Measurements from ENCODE around the gene PIK3AP1. TPM values are rescaled to one million over a fixed set of nuclear protein-coding genes. Genes with fewer than 3 reads are reported as not detected.

PIK3AP1 gene
- polyA plus RNA-seq, 1 of the 3 experiments (the other 2 are of a cell fraction) = 0.07 TPM

- TF ChIP-seq, protein P1, sequence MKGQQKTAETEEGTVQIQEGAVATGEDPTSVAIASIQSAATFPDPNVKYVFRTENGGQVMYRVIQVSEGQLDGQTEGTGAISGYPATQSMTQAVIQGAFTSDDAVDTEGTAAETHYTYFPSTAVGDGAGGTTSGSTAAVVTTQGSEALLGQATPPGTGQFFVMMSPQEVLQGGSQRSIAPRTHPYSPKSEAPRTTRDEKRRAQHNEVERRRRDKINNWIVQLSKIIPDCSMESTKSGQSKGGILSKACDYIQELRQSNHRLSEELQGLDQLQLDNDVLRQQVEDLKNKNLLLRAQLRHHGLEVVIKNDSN (IDR thresholded peaks at IDR 0.05; ENCODE audit: borderline replicate concordance, low read depth) = no peak
- no peak for TF ChIP-seq NRF1 (IDR thresholded peaks at IDR 0.05; ENCODE audit: low read depth, low read length)
Measured at GRCh38 chr10:96651998-96652431, 68.3 kb downstream of the PIK3AP1 start (continued).

DNA sequence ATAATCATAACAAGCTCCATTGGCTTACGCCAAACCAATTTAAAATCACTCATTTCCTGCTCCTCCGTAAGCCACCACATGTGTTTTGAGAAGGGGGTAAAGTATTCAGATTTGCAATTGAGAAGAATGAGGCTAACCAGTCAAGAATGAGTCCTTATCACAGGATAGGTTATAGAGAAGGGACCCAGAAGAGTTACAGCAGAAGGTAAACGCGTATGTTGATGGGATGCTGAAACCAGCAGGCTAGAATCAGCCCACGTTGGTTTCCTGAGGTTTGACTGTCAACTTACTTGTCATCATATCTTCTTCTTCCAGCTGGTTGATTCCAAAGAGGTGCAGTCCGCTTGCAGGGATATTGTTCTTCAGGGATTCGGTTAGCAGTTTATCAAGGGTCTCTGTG, 69.4 kb downstream of the PIK3AP1 start:
- no peak for TF ChIP-seq MAX (IDR thresholded peaks at IDR 0.05; ENCODE audit: low read depth)
- no peak for TF ChIP-seq MXI1 (IDR thresholded peaks at IDR 0.05; ENCODE audit: low read depth, low read length)
- no peak for TF ChIP-seq SIN3A (IDR thresholded peaks at IDR 0.05; ENCODE audit: borderline replicate concordance, low read depth, low read length)
- no peak for TF ChIP-seq RAD21 (IDR thresholded peaks at IDR 0.05; ENCODE audit: low read length)
- TF ChIP-seq NRF1 (IDR thresholded peaks at IDR 0.05; ENCODE audit: low read depth, low read length) = no peak
- TF ChIP-seq ELF1 (IDR thresholded peaks at IDR 0.05) = no peak
- TF ChIP-seq, protein P1 (IDR thresholded peaks at IDR 0.05; ENCODE audit: borderline replicate concordance, low read depth) = no peak
- no peak for TF ChIP-seq SMC3 (IDR thresholded peaks at IDR 0.05; ENCODE audit: low read depth, low read length)
- no peak for TF ChIP-seq USF2 (IDR thresholded peaks at IDR 0.05; ENCODE audit: borderline replicate concordance, low read depth, low read length)
- TF ChIP-seq RXRA (IDR thresholded peaks at IDR 0.05; ENCODE audit: borderline replicate concordance, low read depth) = no peak
- TF ChIP-seq JUND (IDR thresholded peaks at IDR 0.05) = no peak
- TF ChIP-seq EP300 (IDR thresholded peaks at IDR 0.05; ENCODE audit: borderline replicate concordance in 1 of 2, low read depth in 1 of 2, low read length in 1 of 2) = no peak
- TF ChIP-seq POLR2AphosphoS5 (IDR thresholded peaks at IDR 0.05; ENCODE audit: low read depth, low read length) = no peak
- TF ChIP-seq TAF1 (IDR thresholded peaks at IDR 0.05; ENCODE audit: borderline replicate concordance, low read depth, low read length) = no peak
- no peak for TF ChIP-seq FOXJ3 (CRISPR knock-in tag; IDR thresholded peaks at IDR 0.05)
- Histone ChIP-seq H4K20me1 (ENCODE audit: insufficient read depth) (no peaks in the 10 kb centered on the region), H3K79me2 (ENCODE audit: insufficient read depth) (no peaks in the 10 kb centered on the region), H3K36me3 (replicated peaks in 1 of 2; ENCODE audit: control insufficient read depth in 1 of 2, insufficient read depth in 2 of 2, low read length in 1 of 2) (no peaks in the 10 kb centered on the region), H3K4me2 (no peak overlapping the region), H2AFZ (ENCODE audit: low read depth) (no peak overlapping the region), H3K9me3 (no peaks in the 10 kb centered on the region), H3K4me3 (ENCODE audit: low read depth in 2 of 2, low read length in 1 of 2) (no peak overlapping the region), H3K27ac (ENCODE audit: low read depth in 2 of 2, low read length in 1 of 2) (no peak overlapping the region), H3K9me2 (no peaks in the 10 kb centered on the region), H3K27me3 (ENCODE audit: insufficient read depth) (no peaks in the 10 kb centered on the region; the same call in 1 of the 2 replicates), H3K9ac (no peak overlapping the region), H3K4me1 (ENCODE audit: control insufficient read depth in 1 of 2, insufficient read depth in 2 of 2, low read depth in 1 of 2, low read length in 1 of 2) (no peaks in the 10 kb centered on the region), H3F3A (replicated peaks; ENCODE audit: insufficient read depth) (no peaks in the 10 kb centered on the region)
- no peak for DNase-seq
- CTCF ChIA-PET = interaction anchor here (1.1 to 2.6 kb wide), 3 partner anchors 10 to 386 kb away, joined by 5 to 9 read pairs (median 7); no protein-coding TSS in a partner anchor
- POLR2A ChIA-PET = no interaction called here
- 63% methylated on average over 6 of the region's 7 CpGs for whole genome bisulfite sequencing (ENCODE audit: low lambda C conversion rate)
